ENCODE data around the gene RHOH.
"Not testable (repeated sequence)": the region's sequence is repeated elsewhere in the genome, so short reads cannot be mapped to it uniquely, and the experiment has no call there.

The RHOH gene, protein sequence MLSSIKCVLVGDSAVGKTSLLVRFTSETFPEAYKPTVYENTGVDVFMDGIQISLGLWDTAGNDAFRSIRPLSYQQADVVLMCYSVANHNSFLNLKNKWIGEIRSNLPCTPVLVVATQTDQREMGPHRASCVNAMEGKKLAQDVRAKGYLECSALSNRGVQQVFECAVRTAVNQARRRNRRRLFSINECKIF

GRCh38 chr4:40196724-40197281, at the start of gene RHOH:
RHOH (plus strand) TSS chr4:40197031; CDS start chr4:40243387, 46,356 bp downstream.
- TF ChIP-seq, protein P1, sequence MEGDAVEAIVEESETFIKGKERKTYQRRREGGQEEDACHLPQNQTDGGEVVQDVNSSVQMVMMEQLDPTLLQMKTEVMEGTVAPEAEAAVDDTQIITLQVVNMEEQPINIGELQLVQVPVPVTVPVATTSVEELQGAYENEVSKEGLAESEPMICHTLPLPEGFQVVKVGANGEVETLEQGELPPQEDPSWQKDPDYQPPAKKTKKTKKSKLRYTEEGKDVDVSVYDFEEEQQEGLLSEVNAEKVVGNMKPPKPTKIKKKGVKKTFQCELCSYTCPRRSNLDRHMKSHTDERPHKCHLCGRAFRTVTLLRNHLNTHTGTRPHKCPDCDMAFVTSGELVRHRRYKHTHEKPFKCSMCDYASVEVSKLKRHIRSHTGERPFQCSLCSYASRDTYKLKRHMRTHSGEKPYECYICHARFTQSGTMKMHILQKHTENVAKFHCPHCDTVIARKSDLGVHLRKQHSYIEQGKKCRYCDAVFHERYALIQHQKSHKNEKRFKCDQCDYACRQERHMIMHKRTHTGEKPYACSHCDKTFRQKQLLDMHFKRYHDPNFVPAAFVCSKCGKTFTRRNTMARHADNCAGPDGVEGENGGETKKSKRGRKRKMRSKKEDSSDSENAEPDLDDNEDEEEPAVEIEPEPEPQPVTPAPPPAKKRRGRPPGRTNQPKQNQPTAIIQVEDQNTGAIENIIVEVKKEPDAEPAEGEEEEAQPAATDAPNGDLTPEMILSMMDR (IDR thresholded peaks at IDR 0.05; ENCODE audit: borderline replicate concordance, control extremely low read depth, extremely low read depth, insufficient read depth, missing control alignments), result no peak
- in situ Hi-C loops (cut with MboI; ENCODE audit: low sequenced_read_pairs, unreplicated experiment), result no loop called here
- DNase-seq (ENCODE audit: low spot score), result peak; percentile 45

DNA sequence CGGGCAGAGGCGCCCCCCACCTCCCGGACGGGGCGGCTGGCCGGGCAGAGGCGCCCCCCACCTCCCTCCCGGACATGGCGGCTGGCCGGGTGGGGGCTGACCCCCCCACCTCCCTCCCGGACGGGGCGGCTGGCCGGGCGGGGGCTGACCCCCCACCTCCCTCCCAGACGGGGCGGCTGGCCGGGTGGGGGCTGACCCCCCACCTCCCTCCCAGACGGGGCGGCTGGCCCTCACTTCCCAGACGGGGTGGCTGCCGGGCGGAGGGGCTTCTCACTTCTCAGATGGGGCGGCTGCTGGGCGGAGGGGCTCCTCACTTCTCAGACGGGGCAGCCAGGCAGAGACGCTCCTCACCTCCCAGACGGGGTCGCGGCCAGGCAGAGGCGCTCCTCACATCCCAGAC, 49.3 kb upstream of the RHOH start:
- in situ Hi-C loops (cut with MboI; ENCODE audit: low sequenced_read_pairs, unreplicated experiment); DNase-seq (ENCODE audit: low spot score): not testable (repeated sequence)

DNA sequence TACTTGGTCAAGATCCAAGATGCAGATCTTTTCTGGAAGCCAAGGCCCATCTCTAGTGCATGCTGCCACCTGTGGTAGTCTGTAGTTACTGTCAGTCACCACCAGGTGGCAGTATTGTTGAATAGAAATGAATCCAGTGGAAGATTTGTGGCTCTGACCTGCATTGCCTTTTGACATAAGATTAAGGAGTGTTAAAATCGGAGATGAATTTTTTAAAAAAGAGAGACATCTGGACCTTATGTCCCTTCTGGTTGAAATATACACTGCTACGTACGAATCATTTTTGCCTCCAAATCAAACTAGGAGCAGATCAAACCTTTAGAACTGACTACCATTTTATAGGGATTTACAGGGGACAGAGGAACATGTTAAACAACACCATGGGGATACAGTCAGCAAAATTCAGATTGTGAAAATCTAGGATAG, 46.9 kb upstream of the RHOH start:
- in situ Hi-C loops (cut with MboI; ENCODE audit: low sequenced_read_pairs, unreplicated experiment), result no loop called here
- TF ChIP-seq, protein P1 (IDR thresholded peaks at IDR 0.05; ENCODE audit: borderline replicate concordance, control extremely low read depth, extremely low read depth, insufficient read depth, missing control alignments), result peak; percentile 84
- peak; percentile 74 for DNase-seq (ENCODE audit: low spot score)

DNA sequence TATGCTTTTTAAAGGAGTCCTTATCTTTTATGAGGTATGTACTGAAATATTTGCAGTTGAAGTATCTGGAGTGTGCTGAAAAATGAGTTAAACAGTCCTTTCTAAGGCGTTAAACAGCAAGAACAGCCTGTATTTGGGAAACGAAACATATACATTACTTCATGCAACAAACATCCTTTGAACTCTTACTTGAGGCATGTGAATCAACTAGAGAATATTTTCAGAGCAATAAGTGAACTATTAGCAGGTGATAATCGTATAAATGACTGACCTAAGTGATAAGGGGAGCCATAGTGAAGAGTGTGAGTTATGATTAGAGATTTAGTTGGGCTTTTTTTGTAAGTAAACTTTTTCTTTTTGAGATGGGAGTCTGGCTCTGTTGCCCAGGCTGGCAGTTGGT, 45.9 kb upstream of the RHOH start:
- in situ Hi-C loops (cut with MboI; ENCODE audit: low sequenced_read_pairs, unreplicated experiment), result no loop called here
- TF ChIP-seq, protein P1 (IDR thresholded peaks at IDR 0.05; ENCODE audit: borderline replicate concordance, control extremely low read depth, extremely low read depth, insufficient read depth, missing control alignments), result no peak
- no peak for DNase-seq (ENCODE audit: low spot score)

- in situ Hi-C loops (cut with MboI; ENCODE audit: low sequenced_read_pairs, unreplicated experiment), result no loop called here
- TF ChIP-seq, protein P1 (IDR thresholded peaks at IDR 0.05; ENCODE audit: borderline replicate concordance, control extremely low read depth, extremely low read depth, insufficient read depth, missing control alignments), result no peak
- no peak for DNase-seq (ENCODE audit: low spot score)
Observed at GRCh38 chr4:40152637-40153036, 44.2 kb upstream of the RHOH start.

DNA sequence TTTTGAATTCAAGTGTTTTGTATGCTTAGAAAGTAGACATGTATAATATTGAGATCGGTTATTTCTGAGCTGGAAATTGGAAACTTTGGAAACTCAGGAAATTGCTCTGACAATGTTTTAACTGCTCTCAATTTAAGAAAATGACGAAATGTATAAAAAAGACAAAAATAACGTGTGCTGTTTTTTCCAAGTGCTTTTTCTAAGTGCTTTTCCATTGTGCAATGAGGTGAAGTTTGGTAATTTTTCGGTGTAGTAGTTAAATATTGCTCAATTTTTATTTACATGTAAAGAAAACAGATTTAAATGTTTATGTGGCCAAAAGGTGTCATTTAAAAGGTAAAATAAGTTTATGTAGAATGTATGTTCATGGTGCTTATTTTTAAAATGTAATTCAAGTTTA, 39.4 kb upstream of the RHOH start:
- in situ Hi-C loops (cut with MboI; ENCODE audit: low sequenced_read_pairs, unreplicated experiment), result no loop called here
- DNase-seq (ENCODE audit: low spot score), result no peak
- TF ChIP-seq, protein P1 (IDR thresholded peaks at IDR 0.05; ENCODE audit: borderline replicate concordance, control extremely low read depth, extremely low read depth, insufficient read depth, missing control alignments), result no peak

- TF ChIP-seq, protein P1 (IDR thresholded peaks at IDR 0.05; ENCODE audit: borderline replicate concordance, control extremely low read depth, extremely low read depth, insufficient read depth, missing control alignments), result no peak
- no peak for DNase-seq (ENCODE audit: low spot score)
- in situ Hi-C loops (cut with MboI; ENCODE audit: low sequenced_read_pairs, unreplicated experiment), result no loop called here
Observed at GRCh38 chr4:40160258-40160657, 36.6 kb upstream of the RHOH start.
